ENCODE data around the gene C4BPA.

The C4BPA gene

DNA sequence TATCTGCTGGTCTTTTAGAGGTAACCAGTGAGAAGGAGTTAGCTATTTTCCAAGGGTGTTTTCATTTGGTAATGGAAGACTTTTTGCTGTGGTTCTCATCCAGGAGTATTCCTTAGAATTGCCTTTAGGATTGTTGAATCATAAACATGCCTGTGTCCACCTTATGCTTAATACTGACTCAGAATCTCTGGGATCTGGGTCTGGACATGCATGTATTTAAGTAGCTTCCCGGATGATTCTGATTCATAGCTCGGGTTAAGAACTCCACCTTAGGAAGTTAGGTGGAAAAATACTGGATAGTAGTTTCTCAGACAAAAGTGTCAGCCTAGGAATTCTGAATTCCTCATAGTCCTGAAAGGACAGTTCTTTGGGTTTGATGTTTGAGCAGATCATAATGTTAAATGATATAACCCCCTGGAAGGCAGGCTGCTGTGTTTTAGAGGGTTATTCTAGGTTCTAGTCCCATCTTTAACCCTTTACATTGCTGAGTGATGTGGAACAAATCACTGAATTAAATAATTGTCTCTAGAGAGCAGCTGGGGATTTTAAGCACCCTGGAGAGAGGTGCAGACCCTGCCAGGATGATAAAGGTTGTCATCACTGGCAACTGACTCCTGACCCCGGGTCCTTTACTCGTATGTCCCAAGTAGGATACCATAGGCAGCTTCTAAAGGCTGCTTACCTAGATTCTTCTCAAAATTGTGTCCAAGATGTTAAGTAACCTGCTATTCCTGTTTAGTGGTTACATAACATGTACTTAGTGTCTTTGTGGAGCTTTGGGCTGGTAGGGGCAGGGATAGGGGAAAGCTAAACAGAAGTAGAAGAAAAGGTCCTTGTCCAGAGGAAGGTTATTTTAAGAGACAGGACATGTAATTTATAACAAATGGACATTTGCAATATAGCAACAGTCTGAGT, 29.9 kb upstream of the C4BPA start:
- peak; percentile 85 for DNase-seq (ENCODE audit: low spot score)
- ChIA-PET CTCF (interaction anchor here (0.6 to 1.0 kb wide), 5 partner anchors 14 to 334 kb away, joined by 3 to 4 read pairs (median 3); partner anchors contain the start of gene PFKFB2), POLR2A (ENCODE audit: low non-redundant PET) (interaction anchor here (2.9 kb wide), 1 partner anchor 41 kb away, joined by 8 read pairs; the partner anchor contains the start of gene C1orf116)
- TF ChIP-seq, protein P1, sequence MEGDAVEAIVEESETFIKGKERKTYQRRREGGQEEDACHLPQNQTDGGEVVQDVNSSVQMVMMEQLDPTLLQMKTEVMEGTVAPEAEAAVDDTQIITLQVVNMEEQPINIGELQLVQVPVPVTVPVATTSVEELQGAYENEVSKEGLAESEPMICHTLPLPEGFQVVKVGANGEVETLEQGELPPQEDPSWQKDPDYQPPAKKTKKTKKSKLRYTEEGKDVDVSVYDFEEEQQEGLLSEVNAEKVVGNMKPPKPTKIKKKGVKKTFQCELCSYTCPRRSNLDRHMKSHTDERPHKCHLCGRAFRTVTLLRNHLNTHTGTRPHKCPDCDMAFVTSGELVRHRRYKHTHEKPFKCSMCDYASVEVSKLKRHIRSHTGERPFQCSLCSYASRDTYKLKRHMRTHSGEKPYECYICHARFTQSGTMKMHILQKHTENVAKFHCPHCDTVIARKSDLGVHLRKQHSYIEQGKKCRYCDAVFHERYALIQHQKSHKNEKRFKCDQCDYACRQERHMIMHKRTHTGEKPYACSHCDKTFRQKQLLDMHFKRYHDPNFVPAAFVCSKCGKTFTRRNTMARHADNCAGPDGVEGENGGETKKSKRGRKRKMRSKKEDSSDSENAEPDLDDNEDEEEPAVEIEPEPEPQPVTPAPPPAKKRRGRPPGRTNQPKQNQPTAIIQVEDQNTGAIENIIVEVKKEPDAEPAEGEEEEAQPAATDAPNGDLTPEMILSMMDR (conservative IDR thresholded peaks at IDR 0.05; ENCODE audit: low read depth), result no peak
- peak overlapping the region; percentile 56; the same call in 1 of the 2 replicates for H3K27ac ChIP-seq

DNA sequence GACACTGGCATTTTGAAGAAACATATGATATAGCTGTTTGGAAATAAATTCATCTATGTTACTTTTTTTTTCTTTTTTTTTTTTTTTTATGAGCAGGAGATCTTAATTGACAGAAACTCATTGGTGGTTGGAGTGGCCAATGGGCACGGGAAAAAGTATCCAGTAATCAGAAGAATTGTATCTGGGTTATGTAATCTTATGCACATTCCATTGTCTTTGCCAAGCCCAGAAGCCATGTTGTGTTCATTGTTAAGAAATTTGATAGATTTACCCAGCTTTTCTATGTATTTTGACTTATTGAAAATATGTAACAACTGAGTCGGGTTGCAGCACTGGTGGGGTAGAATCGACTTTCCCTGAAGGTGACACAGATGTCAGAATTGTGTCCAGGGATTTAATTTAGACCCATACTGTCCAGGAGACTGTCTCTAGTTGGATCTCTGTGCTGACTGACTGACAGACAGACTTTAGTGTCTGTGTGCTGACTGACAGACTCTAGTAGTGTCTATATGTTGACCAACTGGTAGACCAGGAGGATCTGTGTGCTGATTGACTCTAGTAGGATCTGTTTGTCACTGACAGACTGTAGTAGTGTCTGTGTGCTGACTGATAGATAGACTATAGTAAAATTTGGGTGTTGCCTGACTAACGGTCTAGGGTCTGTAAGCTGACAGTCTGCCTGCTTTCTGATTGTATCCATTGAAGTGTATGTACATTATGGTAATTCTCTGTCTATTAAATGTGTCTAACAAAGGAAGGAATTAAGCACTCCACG, 27.7 kb upstream of the C4BPA start:
- H3K27ac ChIP-seq, result no peak overlapping the region
- CTCF ChIA-PET, result interaction anchor here (0.5 to 1.1 kb wide), 5 partner anchors 22 to 428 kb away, joined by 3 to 5 read pairs (median 3); partner anchors contain the start of gene CR1
- DNase-seq (ENCODE audit: low spot score), result no peak
- POLR2A ChIA-PET (ENCODE audit: low non-redundant PET), result interaction anchor here (2.9 kb wide), 1 partner anchor 44 kb away, joined by 8 read pairs; the partner anchor contains the start of gene C1orf116
- TF ChIP-seq, protein P1 (conservative IDR thresholded peaks at IDR 0.05; ENCODE audit: low read depth), result no peak

DNA sequence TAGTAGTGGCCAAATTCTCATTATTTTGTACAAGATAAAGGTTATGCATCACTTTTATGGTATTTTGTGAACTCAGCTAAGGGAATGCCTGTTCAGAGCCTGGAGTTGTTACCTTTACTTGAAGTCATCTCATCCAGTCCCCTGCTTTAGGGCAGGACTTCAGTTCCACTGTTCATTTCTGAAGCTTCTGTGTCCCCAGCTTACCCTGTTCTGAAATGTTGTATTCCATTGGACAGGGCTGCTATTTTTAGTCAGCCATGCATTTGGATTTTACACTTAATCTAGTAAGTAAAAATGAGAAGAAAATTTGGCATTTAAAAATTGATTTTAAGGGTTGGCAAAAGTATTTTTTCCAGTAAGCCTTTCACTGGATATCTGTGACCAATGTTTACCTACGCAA, 27.0 kb upstream of the C4BPA start:
- TF ChIP-seq, protein P1 (conservative IDR thresholded peaks at IDR 0.05; ENCODE audit: low read depth), result no peak
- no peak for DNase-seq (ENCODE audit: low spot score)
- ChIA-PET POLR2A (ENCODE audit: low non-redundant PET) (no interaction called here), CTCF (interaction anchor here (0.7 to 1.1 kb wide), 2 partner anchors 422 to 427 kb away, joined by 3 to 5 read pairs; no protein-coding TSS in a partner anchor)
- no peak overlapping the region for H3K27ac ChIP-seq

DNA sequence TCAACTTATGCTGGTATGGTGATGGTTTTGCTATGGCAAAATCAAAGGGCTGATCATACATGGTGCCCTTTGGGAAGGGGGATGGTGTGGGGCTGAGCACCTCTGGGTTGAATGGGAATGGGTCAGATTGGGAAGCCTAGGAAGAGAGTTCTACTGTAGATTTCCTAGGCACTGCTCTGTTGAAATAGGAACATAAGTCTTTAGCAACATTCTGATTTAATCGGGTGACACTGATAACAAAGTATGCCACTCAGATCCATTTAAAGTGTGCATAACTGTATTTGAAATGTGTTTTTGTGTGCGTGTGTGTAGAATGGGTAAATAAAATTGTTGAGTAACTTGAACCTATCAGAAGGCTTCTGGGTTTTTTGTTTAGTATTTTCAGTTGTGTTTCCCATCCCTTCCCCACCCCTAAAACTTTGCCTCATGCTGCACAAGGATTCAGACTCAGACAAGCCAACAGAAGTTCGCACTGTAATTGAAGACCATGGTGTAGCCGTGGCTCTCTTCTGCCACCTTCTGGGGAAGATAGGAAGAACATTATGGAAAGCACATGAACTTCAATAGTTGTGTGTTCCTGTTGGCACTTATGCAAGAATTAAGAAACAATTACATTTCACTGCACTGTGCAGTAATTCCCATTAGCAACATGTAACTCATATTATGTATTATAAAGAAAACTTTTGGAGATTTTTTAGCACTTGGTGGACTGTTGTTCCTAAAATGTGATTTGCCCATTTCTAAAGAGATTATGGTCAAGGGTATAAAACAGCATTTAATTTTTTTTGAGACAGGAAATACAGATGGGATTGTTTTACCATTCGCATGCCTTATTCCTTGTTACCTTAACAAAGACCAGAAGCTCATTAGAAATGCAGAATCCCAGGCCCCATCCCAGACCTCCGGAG, 26.3 kb upstream of the C4BPA start:
- no peak overlapping the region for H3K27ac ChIP-seq
- ChIA-PET POLR2A (ENCODE audit: low non-redundant PET) (no interaction called here), CTCF (interaction anchor here (1.0 to 1.3 kb wide), 3 partner anchors 25 to 421 kb away, joined by 3 to 5 read pairs (median 4); partner anchors contain the start of gene PFKFB2)
- DNase-seq (ENCODE audit: low spot score), result peak; percentile 66
- TF ChIP-seq, protein P1 (conservative IDR thresholded peaks at IDR 0.05; ENCODE audit: low read depth), result peak; percentile 94

DNA sequence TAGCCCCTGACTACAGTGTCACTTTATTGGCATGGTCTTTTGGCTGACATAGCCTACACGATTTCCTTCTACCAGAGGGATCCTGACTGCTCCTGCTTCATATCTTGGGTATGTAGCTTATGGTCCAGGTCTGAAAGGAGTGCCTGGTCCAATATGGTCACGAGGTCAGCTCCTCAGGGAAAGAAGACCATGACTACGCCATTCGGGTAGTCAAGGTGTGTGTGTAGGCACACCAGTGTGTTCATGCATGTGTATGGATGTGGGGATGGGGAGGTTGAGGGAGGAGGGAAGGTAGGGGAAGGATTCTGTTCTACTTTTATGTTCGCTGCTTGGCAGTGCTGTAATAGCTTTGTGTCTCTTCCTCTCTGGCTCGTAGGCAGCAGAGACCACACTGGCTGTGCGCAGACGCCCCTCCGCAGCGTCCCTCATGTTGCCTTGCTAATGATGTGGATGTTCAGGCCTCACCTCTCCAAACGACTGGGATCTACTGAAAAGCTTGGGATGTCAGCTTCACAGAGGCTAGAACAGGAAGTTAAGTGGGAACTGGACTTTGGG, 25.4 kb upstream of the C4BPA start:
- POLR2A ChIA-PET (ENCODE audit: low non-redundant PET), result no interaction called here
- CTCF ChIA-PET, result interaction anchor here (0.6 to 1.4 kb wide), 5 partner anchors 20 to 1035 kb away, joined by 3 to 5 read pairs (median 3); partner anchors contain the start of gene PFKFB2
- no peak for DNase-seq (ENCODE audit: low spot score)
- no peak overlapping the region for H3K27ac ChIP-seq
- TF ChIP-seq, protein P1 (conservative IDR thresholded peaks at IDR 0.05; ENCODE audit: low read depth), result no peak

Data from RWPE1 (cell line).